ENCODE results near the gene CXXC5. TPM values are rescaled to one million over a fixed set of nuclear protein-coding genes. Genes with fewer than 3 reads are reported as not detected.

The CXXC5 gene
- total RNA-seq, 2 experiments from 2014 or later: 26.7 to 113 TPM

GRCh38 chr5:139689631-139690063 is 41.5 kb downstream of the CXXC5 start:
- Histone ChIP-seq H3K4me2 (ENCODE audit: low read length) (peak overlapping the region; percentile 74), H3K9me2 (ENCODE audit: insufficient read depth, low read length) (no peaks in the 10 kb centered on the region), H3K4me1 (ENCODE audit: insufficient read depth, low read length, poor library complexity, severe bottlenecking) (peaks cover 61% of the 10 kb centered on the region), H2AFZ (ENCODE audit: low read length) (no peak overlapping the region), H3K9me3 (ENCODE audit: low read length) (no peaks in the 10 kb centered on the region), H3K27ac (ENCODE audit: low read depth, low read length, poor library complexity, severe bottlenecking) (peak overlapping the region; percentile 90), H4K20me1 (ENCODE audit: insufficient read depth, low read length) (no peaks in the 10 kb centered on the region), H3K79me2 (ENCODE audit: insufficient read depth, low read depth, low read length) (no peaks in the 10 kb centered on the region), H3K36me3 (ENCODE audit: insufficient read depth, low read length) (peaks cover 3% of the 10 kb centered on the region; the same call in 1 of the 2 replicates), H3K4me3 (ENCODE audit: low read depth, low read length, poor library complexity, severe bottlenecking) (peak overlapping the region; percentile 28)
- no TSS peak for BruUV-seq (replicated peaks)
- intact Hi-C loops (cut with micrococcal nuclease; ENCODE audit: unreplicated experiment): loop anchor here (1.0 to 5.0 kb wide), 8 partner anchors 19 to 267 kb away; partner anchors contain the start of gene CXXC5
- TF ChIP-seq, protein P1, sequence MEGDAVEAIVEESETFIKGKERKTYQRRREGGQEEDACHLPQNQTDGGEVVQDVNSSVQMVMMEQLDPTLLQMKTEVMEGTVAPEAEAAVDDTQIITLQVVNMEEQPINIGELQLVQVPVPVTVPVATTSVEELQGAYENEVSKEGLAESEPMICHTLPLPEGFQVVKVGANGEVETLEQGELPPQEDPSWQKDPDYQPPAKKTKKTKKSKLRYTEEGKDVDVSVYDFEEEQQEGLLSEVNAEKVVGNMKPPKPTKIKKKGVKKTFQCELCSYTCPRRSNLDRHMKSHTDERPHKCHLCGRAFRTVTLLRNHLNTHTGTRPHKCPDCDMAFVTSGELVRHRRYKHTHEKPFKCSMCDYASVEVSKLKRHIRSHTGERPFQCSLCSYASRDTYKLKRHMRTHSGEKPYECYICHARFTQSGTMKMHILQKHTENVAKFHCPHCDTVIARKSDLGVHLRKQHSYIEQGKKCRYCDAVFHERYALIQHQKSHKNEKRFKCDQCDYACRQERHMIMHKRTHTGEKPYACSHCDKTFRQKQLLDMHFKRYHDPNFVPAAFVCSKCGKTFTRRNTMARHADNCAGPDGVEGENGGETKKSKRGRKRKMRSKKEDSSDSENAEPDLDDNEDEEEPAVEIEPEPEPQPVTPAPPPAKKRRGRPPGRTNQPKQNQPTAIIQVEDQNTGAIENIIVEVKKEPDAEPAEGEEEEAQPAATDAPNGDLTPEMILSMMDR (conservative IDR thresholded peaks at IDR 0.05; ENCODE audit: low read length): no peak
- no peak for TF ChIP-seq EZH2phosphoT487 (IDR thresholded peaks at IDR 0.05; ENCODE audit: borderline replicate concordance, low read depth, low read length)
- CTCF ChIA-PET (ENCODE audit: unreplicated experiment): interaction anchor here (0.5 to 5.2 kb wide), 4 partner anchors 9 to 56 kb away, joined by 3 to 49 read pairs (median 4); no protein-coding TSS in a partner anchor
- POLR2A ChIA-PET: interaction anchor here (0.5 to 2.7 kb wide), 7 partner anchors 14 to 267 kb away, joined by 3 to 19 read pairs (median 4); no protein-coding TSS in a partner anchor
- peak; percentile 51 for DNase-seq (ENCODE audit: low spot score)

DNA sequence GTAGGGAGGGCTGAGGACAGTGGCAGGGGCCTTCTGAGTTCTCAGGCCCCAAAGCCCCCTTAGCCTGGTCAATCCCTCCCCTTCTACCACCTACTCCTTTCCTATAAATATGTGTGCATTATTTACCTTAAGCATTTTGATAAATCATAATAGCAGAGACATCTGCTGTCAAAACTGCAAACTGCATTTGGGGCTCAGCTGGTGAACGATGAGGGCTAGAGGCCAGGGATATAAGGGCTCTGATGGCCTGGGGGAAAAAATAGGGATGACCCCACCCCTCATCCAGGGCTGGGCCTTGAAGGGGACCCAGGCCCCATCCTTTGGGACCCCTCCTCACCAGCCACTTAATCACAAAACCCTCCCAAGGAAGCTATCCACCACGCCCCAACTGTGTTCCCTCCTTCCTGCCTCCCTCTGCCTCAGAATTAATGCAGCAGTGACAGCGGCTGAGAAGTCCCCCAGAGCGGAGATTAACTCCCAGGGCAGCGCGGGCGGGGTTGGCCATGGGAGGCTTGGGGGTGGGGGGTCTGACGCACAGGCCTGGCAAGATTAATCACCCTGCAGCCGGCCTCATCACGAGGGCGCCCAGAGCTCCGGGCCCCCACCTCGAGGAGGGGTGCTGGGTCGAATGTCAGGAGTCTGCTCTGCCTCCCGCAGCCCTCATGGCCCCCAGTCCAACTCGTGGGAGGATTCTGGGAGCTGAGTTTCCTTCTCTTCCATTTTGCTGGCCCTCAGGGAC is 42.1 kb downstream of the CXXC5 start:
- ChIA-PET POLR2A (interaction anchor here (0.5 to 2.7 kb wide), 6 partner anchors 20 to 68 kb away, joined by 3 to 19 read pairs (median 4); no protein-coding TSS in a partner anchor), CTCF (ENCODE audit: unreplicated experiment) (interaction anchor here (0.5 to 5.2 kb wide), 6 partner anchors 9 to 56 kb away, joined by 3 to 49 read pairs (median 4); no protein-coding TSS in a partner anchor)
- peaks cover 55% of the 10 kb centered on the region for H3K4me1 ChIP-seq (ENCODE audit: insufficient read depth, low read length, poor library complexity, severe bottlenecking)

More for the DNA sequence above, 42.1 kb downstream of the CXXC5 start:
- Histone ChIP-seq H3K79me2 (ENCODE audit: insufficient read depth, low read depth, low read length) (no peaks in the 10 kb centered on the region), H3K27ac (ENCODE audit: low read depth, low read length, poor library complexity, severe bottlenecking) (peak overlapping the region; percentile 90), H4K20me1 (ENCODE audit: insufficient read depth, low read length) (no peaks in the 10 kb centered on the region), H3K36me3 (ENCODE audit: insufficient read depth, low read length) (no peaks in the 10 kb centered on the region; the same call in 1 of the 2 replicates), H3K9me2 (ENCODE audit: insufficient read depth, low read length) (no peaks in the 10 kb centered on the region), H3K9me3 (ENCODE audit: low read length) (no peaks in the 10 kb centered on the region), H3K4me3 (ENCODE audit: low read depth, low read length, poor library complexity, severe bottlenecking) (peak overlapping the region; percentile 28), H3K4me2 (ENCODE audit: low read length) (peak overlapping the region; percentile 74), H2AFZ (ENCODE audit: low read length) (no peak overlapping the region)
- DNase-seq (ENCODE audit: low spot score): peak; percentile 69
- intact Hi-C loops (cut with micrococcal nuclease; ENCODE audit: unreplicated experiment): loop anchor here (1.0 to 5.0 kb wide), 6 partner anchors 42 to 267 kb away; partner anchors contain the start of gene CXXC5
- BruUV-seq (replicated peaks): no TSS peak
- no peak for TF ChIP-seq EZH2phosphoT487 (IDR thresholded peaks at IDR 0.05; ENCODE audit: borderline replicate concordance, low read depth, low read length)
- TF ChIP-seq, protein P1 (conservative IDR thresholded peaks at IDR 0.05; ENCODE audit: low read length): peak; percentile 89
